GM15510 (cell line): Measurements from ENCODE around the gene MRPL11.

Source experiments
- POLR2A ChIP-seq: IDR thresholded peaks from 3 replicates; pipeline ENCODE4 v1.6.1; 2011; ENCODE audit warnings: borderline replicate concordance; ENCODE audit not compliant: insufficient read length; ENCODE audit errors: extremely low read depth

The MRPL11 gene

GRCh38 chr11:66448523-66448922, 9.9 kb upstream of the MRPL11 start:
- no peak for TF ChIP-seq POLR2A

- no peak for TF ChIP-seq POLR2A
Observed at GRCh38 chr11:66447012-66447411, 8.4 kb upstream of the MRPL11 start.

- no peak for TF ChIP-seq POLR2A
Observed at GRCh38 chr11:66443602-66444001, 5.0 kb upstream of the MRPL11 start.

- TF ChIP-seq POLR2A: no peak
Observed at GRCh38 chr11:66437979-66438503, 607 bp downstream of the MRPL11 start.

GRCh38 chr11:66432597-66432996, 6.1 kb downstream of the MRPL11 start:
- no peak for TF ChIP-seq POLR2A

GRCh38 chr11:66429983-66430602, 8.6 kb downstream of the MRPL11 start:
- no peak for TF ChIP-seq POLR2A

GRCh38 chr11:66428933-66429332, 9.7 kb downstream of the MRPL11 start:
- no peak for TF ChIP-seq POLR2A

- no peak for TF ChIP-seq POLR2A
Observed at GRCh38 chr11:66426314-66426713, 12.3 kb downstream of the MRPL11 start.

GRCh38 chr11:66421492-66422205, 17.0 kb downstream of the MRPL11 start:
- no peak for TF ChIP-seq POLR2A

- TF ChIP-seq POLR2A: no peak
Observed at GRCh38 chr11:66420671-66421476, 17.8 kb downstream of the MRPL11 start, which contains the start of gene NPAS4. TSS of gene NPAS4 (plus strand) at chr11:66421035. CDS start at chr11:66421180, 145 bp downstream.

- no peak for TF ChIP-seq POLR2A
Observed at GRCh38 chr11:66419825-66420224, 18.8 kb downstream of the MRPL11 start.

- no peak for TF ChIP-seq POLR2A
Observed at GRCh38 chr11:66418986-66419308, 19.7 kb downstream of the MRPL11 start.

GRCh38 chr11:66418168-66418985, 20.3 kb downstream of the MRPL11 start:
- TF ChIP-seq POLR2A: no peak

- TF ChIP-seq POLR2A: no peak
Observed at GRCh38 chr11:66417000-66417399, 21.6 kb downstream of the MRPL11 start.
